HCT116 (cell line): Measurements from ENCODE around the gene GRM5. TPM values are rescaled to one million over a fixed set of nuclear protein-coding genes. Genes with fewer than 3 reads are reported as not detected.

Source experiments
- ATAC-seq: fragments of 200-7000 bp; cut with Tn5 transposase; 2 replicates; pipeline ENCODE4 v1.9.1; 2020; ENCODE audit warnings: mild to moderate bottlenecking, moderate library complexity
- BruUV-seq: library from RNA; stranded (reverse); fragments of 400-500 nt; replicated peaks from 2 replicates; lab custom pipeline; 2021; lab: Mats Ljungman, UMichigan
- CTCF ChIA-PET: fragments of 300-600 bp; sonication (Branson Sonifier 250); formaldehyde crosslinking; loops from one replicate; lab custom pipeline; 2021; ENCODE audit warnings: antibody characterized with exemption; lab: Charles Lee
- POLR2A ChIA-PET: fragments of 300-600, 350-600 bp; sonication (Branson Sonifier 250); formaldehyde crosslinking; loops from one replicate; lab custom pipeline; 2021; ENCODE audit warnings: antibody characterized with exemption; lab: Charles Lee
- RAD21 ChIA-PET, 2 experiments: fragments of 300-600 bp; sonication (Branson Sonifier 250); formaldehyde crosslinking; loops; one replicate each; lab custom pipeline; 2023; ENCODE audit warnings: low total read pairs in 2 of 2; ENCODE audit not compliant: uncharacterized antibody in 2 of 2, unreplicated experiment in 2 of 2, low non-redundant PET in 1 of 2; lab: Charles Lee
- DNase-seq: peaks from one replicate; pipeline ENCODE4 v3.0.0-alpha.2; 2010; ENCODE audit warnings: low read depth, low spot score
- H2AFZ ChIP-seq: fragments of 200-600 bp; shearing (Covaris generic), sonication (generic); 2 replicates; pipeline ENCODE4 v1.6.1; 2017; ENCODE audit warnings: low read depth, mixed run types, mixed read lengths, antibody characterized with exemption, low read length; ENCODE audit not compliant: poor library complexity, severe bottlenecking
- H3K27ac ChIP-seq: 2 replicates; pipeline ENCODE4 v1.5.1; 2012; ENCODE audit warnings: low read depth, low read length
- H3K27me3 ChIP-seq: fragments of 200-600 bp; sonication (generic); 2 replicates; pipeline ENCODE4 v1.6.1; 2016; ENCODE audit warnings: mixed run types, low read length, mixed read lengths; ENCODE audit not compliant: insufficient read depth
- H3K36me3 ChIP-seq, 2 experiments: fragments of 200-500 bp in 1 of 2; fragments of 200-600 bp in 1 of 2; sonication (Bioruptor generic) in 1 of 2; sonication (generic) in 1 of 2; 2 replicates each; pipeline versions ENCODE4 v1.5.1 to v1.6.1; 2014 to 2016; ENCODE audit warnings: low read length in 2 of 2, inconsistent platforms in 1 of 2, mixed read lengths in 1 of 2, mixed run types in 1 of 2; ENCODE audit not compliant: insufficient read depth in 2 of 2, control insufficient read depth in 1 of 2
- H3K4me1 ChIP-seq, 2 experiments: fragments of 200-600 bp in 1 of 2; sonication (generic) in 1 of 2; 2 replicates each; pipeline versions ENCODE4 v1.5.1 to v1.6.1; 2012 to 2017; ENCODE audit warnings: low read length in 2 of 2, inconsistent platforms in 1 of 2, mild to moderate bottlenecking in 1 of 2, mixed read lengths in 1 of 2, mixed run types in 1 of 2, moderate library complexity in 1 of 2; ENCODE audit not compliant: insufficient read depth in 2 of 2, control insufficient read depth in 1 of 2
- H3K4me2 ChIP-seq: fragments of 200-600 bp; sonication (generic); 2 replicates; pipeline ENCODE4 v1.6.1; 2017; ENCODE audit warnings: mixed run types, low read length, mixed read lengths
- H3K4me3 ChIP-seq, 2 experiments: fragments of 200-600 bp in 1 of 2; sonication (generic) in 1 of 2; replicated peaks in 1 of 2; 2 replicates each; pipeline ENCODE4 v1.5.1; 2011 to 2016; ENCODE audit warnings: low read length in 2 of 2, control low read depth in 1 of 2, low read depth in 1 of 2, mild to moderate bottlenecking in 1 of 2, mixed read lengths in 1 of 2, mixed run types in 1 of 2
- H3K79me2 ChIP-seq: fragments of 200-600 bp; sonication (generic); 2 replicates; pipeline ENCODE4 v1.6.1; 2017; ENCODE audit warnings: mild to moderate bottlenecking, mixed run types, low read length, moderate library complexity, mixed read lengths; ENCODE audit not compliant: insufficient read depth
- H3K9ac ChIP-seq: fragments of 200-600 bp; sonication (generic); 2 replicates; pipeline ENCODE4 v1.6.1; 2016; ENCODE audit warnings: low read length, mixed read lengths
- H3K9me2 ChIP-seq: fragments of 200-600 bp; sonication (generic), shearing (Covaris generic); 2 replicates; pipeline ENCODE4 v1.6.1; 2017; ENCODE audit warnings: mixed run types, mild to moderate bottlenecking, moderate library complexity; ENCODE audit not compliant: insufficient read depth
- H3K9me3 ChIP-seq, 2 experiments: fragments of 200-500 bp in 1 of 2; fragments of 200-600 bp in 1 of 2; sonication (Bioruptor generic) in 1 of 2; sonication (generic) in 1 of 2; 2 replicates each; pipeline ENCODE4 v1.6.1; 2014 to 2017; ENCODE audit warnings: low read length in 2 of 2, mixed read lengths in 2 of 2, inconsistent platforms in 1 of 2, low read depth in 1 of 2, mild to moderate bottlenecking in 1 of 2, mixed run types in 1 of 2, moderate library complexity in 1 of 2; ENCODE audit not compliant: control insufficient read depth in 1 of 2, insufficient read depth in 1 of 2
- H4K20me1 ChIP-seq: fragments of 200-600 bp; sonication (generic), shearing (Covaris generic); 2 replicates; pipeline ENCODE4 v1.6.1; 2017; ENCODE audit warnings: mixed run types, mild to moderate bottlenecking, moderate library complexity; ENCODE audit not compliant: insufficient read depth
- ATF3 ChIP-seq: IDR thresholded peaks from 2 replicates; pipeline ENCODE4 v1.6.1; 2012
- CBX3 ChIP-seq: IDR thresholded peaks from 2 replicates; pipeline ENCODE4 v1.6.1; 2012; ENCODE audit warnings: low read depth
- EZH2 ChIP-seq: fragments of 200-600 bp; sonication (generic); IDR thresholded peaks from 2 replicates; pipeline ENCODE4 v1.6.1; 2017; ENCODE audit warnings: antibody characterized with exemption, mixed run types
- EZH2phosphoT487 ChIP-seq: fragments of 200-600 bp; IDR thresholded peaks from 2 replicates; pipeline ENCODE4 v1.6.1; 2018; ENCODE audit warnings: antibody characterized with exemption, borderline replicate concordance
- JUND ChIP-seq: IDR thresholded peaks from 2 replicates; pipeline ENCODE4 v1.6.1; 2012
- POLR2AphosphoS5 ChIP-seq: IDR thresholded peaks from 2 replicates; pipeline ENCODE4 v1.6.1; 2011; ENCODE audit warnings: mild to moderate bottlenecking, low read depth, low read length, moderate library complexity
- REST ChIP-seq: IDR thresholded peaks from 2 replicates; pipeline ENCODE4 v1.6.1; 2012; ENCODE audit warnings: low read depth
- SIN3A ChIP-seq: IDR thresholded peaks from 2 replicates; pipeline ENCODE4 v1.6.1; 2012; ENCODE audit warnings: low read depth
- ZFX ChIP-seq: fragments of 450-650 bp; IDR thresholded peaks from 2 replicates; pipeline ENCODE4 v1.6.1; 2017
- intact Hi-C: fragments of 100-400 bp; cut with micrococcal nuclease; formaldehyde crosslinking; loops from 2 replicates; pipeline ENCODE4 v1.10.0; 2022
- total RNA-seq: library from RNA; stranded (reverse); gene quantifications from one replicate; pipeline ENCODE4 v1.2.1, GENCODE V29; 2021; ENCODE audit not compliant: unreplicated experiment

GRM5 gene
- total RNA-seq, 1 experiment from 2014 or later, result not detected

DNA sequence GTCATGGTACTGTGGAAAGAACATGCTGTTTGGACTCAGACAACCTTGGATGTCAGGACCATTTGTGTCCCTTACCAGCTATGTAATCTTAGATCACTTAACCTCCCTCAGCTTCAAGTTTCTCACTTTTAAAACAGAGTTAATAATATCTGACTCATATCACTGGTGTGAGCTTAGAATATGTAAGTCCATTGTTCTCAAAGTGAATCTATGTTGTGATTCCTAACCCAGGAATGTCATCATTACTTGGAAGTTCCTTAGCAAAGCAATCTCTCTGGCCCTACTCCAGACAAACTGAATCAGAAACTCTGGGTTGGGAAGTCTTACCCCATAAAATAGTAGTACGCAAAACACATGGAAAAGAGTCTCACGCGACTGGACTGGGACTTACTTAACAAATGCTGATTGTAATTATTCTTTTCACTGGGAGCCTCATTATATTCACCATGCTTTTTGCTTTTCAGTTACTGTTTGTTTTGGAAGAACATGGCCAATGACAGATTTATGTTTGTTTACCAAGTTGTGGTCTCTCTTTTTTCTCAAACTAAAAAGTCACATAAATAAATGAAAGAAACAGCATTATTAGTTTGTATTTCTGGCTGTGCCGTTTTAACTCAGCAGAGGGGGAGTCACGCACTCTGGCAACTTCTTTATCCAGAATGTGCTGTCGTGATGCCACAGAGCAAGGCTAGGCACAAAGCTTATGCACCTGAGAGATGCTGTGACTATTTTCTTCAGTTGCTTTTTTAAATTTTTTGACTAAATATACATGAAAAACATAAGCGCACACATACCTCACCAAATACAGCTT lies 510.6 kb downstream of the GRM5 start (continued):
- TF ChIP-seq REST, result no peak
- no peak for TF ChIP-seq ZFX
- no peak for TF ChIP-seq ATF3
- peak; percentile 51; the same call in 1 of the 2 replicates for TF ChIP-seq POLR2AphosphoS5

DNA sequence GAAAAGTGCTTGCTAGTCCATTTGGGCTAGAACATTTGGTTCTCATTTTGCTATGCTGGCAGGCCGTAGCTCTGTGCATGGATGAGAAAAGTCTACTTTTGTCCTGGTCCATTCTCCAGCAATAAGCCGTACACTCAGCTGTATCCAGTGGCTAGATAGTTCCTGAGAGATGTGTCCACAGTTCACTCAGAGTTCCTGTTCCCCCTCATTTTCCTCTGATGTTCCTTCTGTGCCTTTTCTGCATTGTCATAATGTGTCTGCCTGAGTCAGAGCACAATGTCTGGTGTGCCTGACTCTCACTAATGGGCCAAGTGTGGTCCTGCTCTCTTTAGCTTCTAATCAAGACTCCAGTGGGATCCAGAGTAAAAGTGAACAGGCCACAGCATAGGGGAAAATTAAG lies 512.6 kb downstream of the GRM5 start:
- POLR2A ChIA-PET, result no interaction called here

More for the DNA sequence above, 512.6 kb downstream of the GRM5 start:
- Histone ChIP-seq H2AFZ (no peak overlapping the region), H3K9ac (no peak overlapping the region), H4K20me1 (no peaks in the 10 kb centered on the region), H3K27ac (no peak overlapping the region), H3K79me2 (no peaks in the 10 kb centered on the region), H3K36me3 (no peaks in the 10 kb centered on the region), H3K4me2 (no peak overlapping the region), H3K9me2 (no peaks in the 10 kb centered on the region), H3K9me3 (no peaks in the 10 kb centered on the region), H3K4me1 (peaks cover 9 to 32% of the 10 kb centered on the region in 2 experiments; a peak in 3 of 4 replicates), H3K4me3 (no peak overlapping the region), H3K27me3 (no peaks in the 10 kb centered on the region)
- CTCF ChIA-PET, result interaction anchor here (2.1 to 2.9 kb wide), 3 partner anchors 12 to 537 kb away, joined by 7 to 32 read pairs (median 14); no protein-coding TSS in a partner anchor
- no peak for TF ChIP-seq ZFX
- no peak for TF ChIP-seq SIN3A
- no peak for TF ChIP-seq EZH2phosphoT487
- TF ChIP-seq EZH2, result no peak
- TF ChIP-seq CBX3, result no peak
- TF ChIP-seq JUND, result no peak
- RAD21 ChIA-PET, result no interaction called here
- no peak for DNase-seq
- intact Hi-C loops, result loop anchor here (10.0 kb wide), 1 partner anchor 1062 kb away; no protein-coding TSS in a partner anchor
- ATAC-seq, result no peak
- BruUV-seq, result no TSS peak
